Putamen (tissue), 1 donor: ENCODE data around the gene OR4D9.
"Not testable (repeated sequence)": the region's sequence is repeated elsewhere in the genome, so short reads cannot be mapped to it uniquely, and the experiment has no call there.

Source experiments
- DNase-seq: peaks from one replicate; pipeline ENCODE4 v3.0.0-alpha.2; 2016; ENCODE audit warnings: low spot score

OR4D9 gene

GRCh38 chr11:59510941-59511589, at the start of gene OR4D9:
Gene OR4D9, plus strand, starts transcription at chr11:59511539. Its CDS starts 3,374 bp downstream, at chr11:59514913.
- no peak for DNase-seq

- DNase-seq = no peak
Observed at GRCh38 chr11:59463190-59463641, 48.1 kb upstream of the OR4D9 start.

GRCh38 chr11:59473015-59473414, 38.3 kb upstream of the OR4D9 start, which contains the start of gene OR4D10:
Gene OR4D10, plus strand, starts transcription at chr11:59473315. Its CDS starts 4,115 bp downstream, at chr11:59477430.
- no peak for DNase-seq

DNA sequence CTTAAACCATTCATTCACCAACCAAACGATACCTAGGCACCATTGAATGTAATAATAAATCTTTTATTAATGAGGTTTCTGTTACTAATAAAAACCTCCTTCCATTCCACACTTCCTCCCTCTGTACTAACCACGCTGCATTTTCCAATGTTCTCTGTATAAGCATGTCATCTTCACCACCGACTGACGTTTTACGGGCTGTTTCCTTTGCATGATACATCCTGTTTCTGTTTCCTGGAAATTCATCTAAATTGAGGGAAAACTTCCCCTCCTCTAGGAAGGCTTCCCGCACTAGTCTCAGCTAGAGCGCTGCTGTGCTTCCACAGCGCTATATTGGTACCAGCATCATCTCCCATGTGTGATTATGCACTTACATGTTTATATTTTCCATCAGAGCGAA, 36.2 kb upstream of the OR4D9 start:
- no peak for DNase-seq

GRCh38 chr11:59479906-59480305, 31.4 kb upstream of the OR4D9 start:
- DNase-seq = no peak

GRCh38 chr11:59480359-59480758, 31.0 kb upstream of the OR4D9 start:
- DNase-seq = no peak

DNA sequence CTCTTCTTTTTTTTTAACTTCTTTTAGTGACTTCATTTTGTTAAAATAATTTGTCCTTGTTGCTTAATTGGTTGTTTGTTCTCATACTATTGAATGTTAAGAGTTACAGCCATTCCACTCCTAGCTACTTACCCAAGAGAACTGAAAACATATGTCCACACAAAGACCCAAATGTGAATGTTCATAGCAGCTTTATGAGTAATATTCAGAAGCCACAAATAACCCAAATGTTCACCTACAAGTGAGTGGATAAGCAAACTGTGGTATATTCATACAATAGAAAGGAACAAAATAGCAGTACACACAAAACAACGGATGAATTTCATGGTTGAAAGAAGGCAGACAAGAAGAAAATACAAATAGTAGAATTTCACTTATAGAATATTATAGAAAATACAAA, 9.4 kb upstream of the OR4D9 start:
- DNase-seq = no peak

DNA sequence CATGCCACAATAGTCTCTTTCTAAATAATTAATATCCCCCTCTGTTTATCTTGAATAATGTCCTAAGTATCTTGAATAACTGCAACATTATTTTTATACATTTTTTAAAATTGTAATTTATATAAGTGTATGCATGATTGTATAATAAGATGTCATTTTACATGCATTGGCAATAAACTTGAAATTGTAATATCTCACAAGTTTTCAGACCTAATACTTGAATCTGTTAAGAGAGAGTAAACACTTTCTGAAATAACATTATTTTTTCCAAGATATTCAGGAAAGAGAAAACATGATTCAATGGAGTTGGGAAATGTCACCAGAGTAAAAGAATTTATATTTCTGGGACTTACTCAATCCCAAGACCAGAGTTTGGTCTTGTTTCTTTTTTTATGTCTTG, 8.1 kb upstream of the OR4D9 start, which contains the start of gene OR4D11:
Gene OR4D11, plus strand, starts transcription at position 301 of the 400 bp plus-strand sequence. Its CDS starts 0 bp downstream, at position 301.
- DNase-seq = no peak

DNA sequence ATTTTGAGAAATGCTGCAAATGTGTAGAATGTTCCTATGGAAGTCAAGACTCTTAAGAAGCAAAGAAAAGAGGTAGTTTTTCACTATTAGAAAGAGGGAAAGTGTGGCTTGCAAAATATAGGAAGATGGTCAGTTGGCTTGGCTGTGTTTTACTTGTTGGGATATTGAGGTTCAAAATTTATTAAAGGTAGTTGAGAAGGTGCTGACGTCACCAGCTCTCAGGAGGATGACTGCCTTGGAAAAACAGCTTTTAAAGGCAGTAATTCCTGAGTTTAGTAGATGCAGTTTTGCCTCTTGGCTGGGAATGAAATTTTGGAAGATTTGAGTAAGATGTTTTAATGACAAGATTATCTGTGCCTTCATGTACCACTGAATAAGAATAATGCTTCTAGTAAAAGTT, 336 bp downstream of the OR4D9 start:
- no peak for DNase-seq

DNA sequence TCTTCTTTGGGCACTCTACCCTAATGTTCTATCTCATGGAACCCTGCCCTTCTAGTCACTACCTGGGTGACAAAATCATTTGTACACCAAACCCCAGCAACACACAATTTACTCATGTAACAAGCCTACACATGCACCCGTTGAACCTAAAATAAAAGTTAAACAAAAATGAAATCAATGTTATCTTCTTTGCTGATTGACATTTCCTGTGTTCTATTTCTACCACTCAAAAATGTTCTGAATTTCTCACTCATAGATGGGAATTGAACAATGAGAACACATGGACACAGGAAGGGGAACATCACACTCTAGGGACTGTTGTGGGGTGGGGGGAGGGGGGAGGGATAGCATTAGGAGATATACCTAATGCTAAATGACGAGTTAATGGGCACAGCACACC, 8.8 kb downstream of the OR4D9 start:
- DNase-seq = not testable (repeated sequence)

- DNase-seq = no peak
Observed at GRCh38 chr11:59520741-59521140, 9.4 kb downstream of the OR4D9 start.

GRCh38 chr11:59523541-59523940, 12.2 kb downstream of the OR4D9 start:
- DNase-seq = no peak

DNA sequence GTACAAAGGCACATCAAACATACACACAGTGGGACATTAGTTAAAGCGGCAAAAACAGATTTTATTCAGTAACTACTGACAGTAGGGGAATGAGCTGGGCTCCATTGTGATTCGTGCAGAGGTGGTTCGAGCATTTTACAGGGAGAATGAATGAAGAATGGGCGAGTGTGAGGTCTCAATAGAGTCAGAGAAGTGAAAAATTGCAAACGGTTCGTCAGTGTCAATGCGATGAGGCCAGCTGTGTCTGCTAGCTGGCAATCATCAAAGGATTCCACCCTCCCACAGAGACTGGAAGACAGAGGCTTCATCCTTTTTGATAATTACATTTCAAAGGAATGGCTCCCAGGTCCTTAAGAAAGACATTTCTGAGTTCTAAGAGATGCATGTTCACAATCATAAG, 17.4 kb downstream of the OR4D9 start:
- DNase-seq = no peak

GRCh38 chr11:59532620-59533019, 21.3 kb downstream of the OR4D9 start:
- no peak for DNase-seq

DNA sequence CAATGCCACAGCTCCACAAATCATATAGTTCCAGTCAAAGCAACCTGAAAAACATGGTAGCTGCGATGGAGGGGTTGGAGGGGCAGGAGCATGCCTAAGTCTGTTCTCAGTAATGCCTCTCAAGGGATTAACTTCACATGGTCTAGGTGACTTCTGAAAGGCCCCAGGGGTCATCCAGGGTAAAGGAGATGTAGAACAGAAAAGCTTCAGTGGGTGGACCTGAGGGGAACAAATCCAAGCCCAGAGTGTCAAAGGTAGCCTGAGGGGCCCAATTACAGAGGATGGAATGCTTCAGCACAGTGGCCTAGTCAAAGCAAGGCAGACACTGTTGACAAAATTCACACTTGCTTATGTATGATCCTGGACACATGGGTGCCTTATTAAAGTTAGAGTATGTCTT, 23.3 kb downstream of the OR4D9 start:
- DNase-seq = no peak

DNA sequence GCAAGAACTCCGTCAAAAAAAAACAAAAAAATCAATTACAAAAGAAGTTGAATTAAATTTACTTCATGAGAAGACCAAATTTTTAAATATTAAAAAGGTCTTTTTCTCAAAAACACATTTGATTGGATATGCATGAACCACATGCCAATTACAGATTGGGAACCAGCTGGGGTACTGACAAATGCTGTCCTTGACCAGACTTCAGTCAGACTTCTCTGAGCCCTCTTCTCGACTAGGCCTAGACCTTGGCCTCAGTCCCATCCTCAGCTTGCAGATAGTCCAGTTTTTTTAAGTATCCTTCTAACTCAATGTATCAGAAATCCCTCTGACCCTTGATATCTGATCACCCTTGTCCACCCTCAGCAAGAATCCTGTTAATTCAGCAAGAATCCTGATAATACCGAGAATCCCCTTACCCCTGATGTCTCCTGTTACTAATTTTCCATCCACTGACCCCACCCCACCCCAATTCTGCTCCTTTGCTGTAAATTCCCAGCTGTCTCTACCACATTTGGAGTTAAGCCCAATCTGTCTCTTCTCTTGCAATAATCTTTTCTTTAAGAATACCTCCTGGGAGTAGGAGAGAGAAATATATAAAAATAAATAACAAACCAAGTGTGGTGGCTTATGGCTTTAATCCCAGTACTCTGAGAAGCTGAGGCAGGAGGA, 30.9 kb downstream of the OR4D9 start:
- no peak for DNase-seq

GRCh38 chr11:59543713-59544112, 32.4 kb downstream of the OR4D9 start:
- DNase-seq = not testable (repeated sequence)

DNA sequence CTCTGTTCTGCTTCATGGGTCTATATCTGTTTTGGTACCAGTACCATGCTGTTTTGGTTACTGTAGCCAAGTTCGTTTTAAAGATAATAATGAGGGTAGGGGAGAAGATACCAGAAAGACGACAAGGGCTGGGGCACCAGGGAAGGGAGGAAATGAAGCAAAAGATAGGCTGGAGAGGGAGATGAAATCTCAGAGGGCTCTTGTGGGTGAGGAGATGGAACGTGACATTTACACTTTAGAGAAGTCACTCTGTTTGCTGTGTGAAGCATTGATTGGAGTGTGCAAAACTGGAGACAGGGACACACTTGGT, 33.5 kb downstream of the OR4D9 start:
- DNase-seq = no peak

- DNase-seq = no peak
Observed at GRCh38 chr11:59545179-59546020, 34.1 kb downstream of the OR4D9 start.

GRCh38 chr11:59547605-59548308, 36.4 kb downstream of the OR4D9 start:
- DNase-seq = not testable (repeated sequence)

DNA sequence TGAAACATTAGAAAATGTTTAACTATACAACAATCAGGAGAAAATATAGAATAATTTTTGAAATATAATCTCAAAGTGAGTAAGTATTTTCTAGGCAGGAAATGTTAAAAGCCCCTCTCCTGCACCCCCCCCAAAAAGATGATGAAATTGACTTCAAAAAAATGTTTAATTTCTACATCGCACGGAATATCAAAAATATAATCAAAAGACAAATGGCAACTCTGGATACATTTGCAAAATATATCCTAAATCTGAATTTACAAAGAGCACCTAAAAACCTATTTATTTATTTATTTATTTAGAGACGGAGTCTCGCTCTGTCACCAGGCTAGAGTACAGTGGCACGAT, 36.9 kb downstream of the OR4D9 start:
- no peak for DNase-seq

DNA sequence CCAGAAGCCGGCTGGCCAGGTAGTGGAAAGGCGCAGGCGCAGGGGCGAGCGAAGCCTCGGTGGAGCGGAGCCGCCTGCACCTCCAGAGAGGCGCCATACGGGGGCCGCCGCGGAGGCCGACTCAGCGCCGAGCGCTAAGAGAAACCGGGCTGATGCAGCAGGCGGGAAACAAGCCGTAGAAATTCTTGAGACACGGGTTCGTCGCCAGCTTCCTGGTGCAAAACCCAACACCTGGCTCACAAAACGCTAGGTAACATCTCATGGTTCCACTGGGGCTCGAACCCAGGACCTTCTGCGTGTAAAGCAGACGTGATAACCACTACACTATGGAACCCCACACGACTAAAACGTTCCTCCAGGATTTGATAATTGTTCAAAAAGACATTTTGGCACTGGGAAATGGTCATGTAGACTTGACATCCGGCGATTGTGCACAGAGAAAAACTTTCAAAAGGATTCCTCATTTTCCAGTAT, 39.1 kb downstream of the OR4D9 start:
- peak; percentile 87 for DNase-seq
